HS-27A (cell line): ENCODE data around the gene SPRY2.

Experiments used
- DNase-seq: peaks from one replicate; pipeline ENCODE4 v3.0.0-alpha.2; 2012; ENCODE audit warnings: low read depth, missing footprints

SPRY2 gene

GRCh38 chr13:80313668-80314256 is 27.2 kb downstream of the SPRY2 start:
- DNase-seq: no peak

- DNase-seq: no peak
These were observed 28.0 kb downstream of the SPRY2 start for GRCh38 chr13:80312967-80313366.

- DNase-seq: no peak
These were observed 28.8 kb downstream of the SPRY2 start for GRCh38 chr13:80312012-80312704.

- DNase-seq: no peak
These were observed 31.0 kb downstream of the SPRY2 start for GRCh38 chr13:80309926-80310325.

GRCh38 chr13:80307401-80307987 is 33.4 kb downstream of the SPRY2 start:
- DNase-seq: no peak

- no peak for DNase-seq
These were observed 34.5 kb downstream of the SPRY2 start for GRCh38 chr13:80306337-80306972.

- no peak for DNase-seq
These were observed 35.2 kb downstream of the SPRY2 start for GRCh38 chr13:80305737-80306136.

GRCh38 chr13:80303225-80303811 is 37.6 kb downstream of the SPRY2 start:
- DNase-seq: no peak

- no peak for DNase-seq
These were observed 41.9 kb downstream of the SPRY2 start for GRCh38 chr13:80299046-80299445.

GRCh38 chr13:80297503-80297902 is 43.4 kb downstream of the SPRY2 start:
- DNase-seq: no peak

GRCh38 chr13:80297094-80297493 is 43.8 kb downstream of the SPRY2 start:
- DNase-seq: no peak

- DNase-seq: no peak
These were observed 44.3 kb downstream of the SPRY2 start for GRCh38 chr13:80296638-80297037.

- DNase-seq: no peak
These were observed 50.3 kb downstream of the SPRY2 start for GRCh38 chr13:80290591-80290990.
